B cell (primary cell): ENCODE measurements around the gene ZNF346. TPM values are rescaled to one million over a fixed set of nuclear protein-coding genes. Genes with fewer than 3 reads are reported as not detected.

Experiments
- ATAC-seq: fragments of 200-7000 bp; cut with Tn5 transposase; one replicate; pipeline ENCODE4 v1.10.0; 2021; ENCODE audit warnings: low read depth, mild to moderate bottlenecking, moderate number of reproducible peaks, moderate library complexity
- CTCF ChIA-PET: fragments of 350-600 bp; sonication (Branson Sonifier 250); formaldehyde crosslinking; loops from one replicate; lab custom pipeline; 2021; ENCODE audit warnings: antibody characterized with exemption, inconsistent platforms; lab: Charles Lee
- POLR2A ChIA-PET: fragments of 350-600 bp; sonication (Branson Sonifier 250); formaldehyde crosslinking; loops from one replicate; lab custom pipeline; 2021; ENCODE audit warnings: antibody characterized with exemption; lab: Charles Lee
- DNase-seq: peaks from one replicate; pipeline ENCODE4 v3.0.0; 2013
- H2AFZ ChIP-seq: 2 replicates; pipeline ENCODE4 v1.6.1; 2012; ENCODE audit warnings: mild to moderate bottlenecking, low read depth, low read length; ENCODE audit not compliant: insufficient read depth, poor library complexity, severe bottlenecking
- H3K27ac ChIP-seq, 2 donors: 1 replicate in 1 of 2; 2 replicates in 1 of 2; pipeline ENCODE4 v1.5.1; 2012 to 2013; ENCODE audit warnings: low read length in 2 of 2, mild to moderate bottlenecking in 2 of 2, moderate library complexity in 1 of 2
- H3K27me3 ChIP-seq, 4 experiments: fragments of 200-600 bp in 1 of 4; sonication (generic) in 1 of 4; replicated peaks in 1 of 4; 1 replicate in 2 of 4; 2 replicates in 2 of 4; pipeline versions ENCODE4 v1.6.1 to v1.7.0; 2013 to 2016; ENCODE audit warnings: low read length in 3 of 4, mild to moderate bottlenecking in 2 of 4, mixed read lengths in 1 of 4, moderate library complexity in 1 of 4; ENCODE audit not compliant: insufficient read depth in 4 of 4, control insufficient read depth in 3 of 4; ENCODE audit errors: control extremely low read depth in 1 of 4
- H3K36me3 ChIP-seq, 2 experiments: replicated peaks in 1 of 2; 1 replicate in 1 of 2; 2 replicates in 1 of 2; pipeline versions ENCODE4 v1.6.1 to v1.7.1; 2013; ENCODE audit warnings: low read length in 1 of 2; ENCODE audit not compliant: insufficient read depth in 2 of 2, control insufficient read depth in 1 of 2; ENCODE audit errors: control extremely low read depth in 1 of 2, extremely low read depth in 1 of 2
- H3K4me1 ChIP-seq, 2 donors: fragments of 200-600 bp in 1 of 2; sonication (generic) in 1 of 2; 1 replicate in 1 of 2; 2 replicates in 1 of 2; pipeline versions ENCODE4 v1.5.1 to v1.6.1; 2013 to 2017; ENCODE audit warnings: low read length in 2 of 2; ENCODE audit not compliant: control insufficient read depth in 2 of 2, insufficient read depth in 2 of 2
- H3K4me2 ChIP-seq: replicated peaks from 2 replicates; pipeline ENCODE3; 2012; ENCODE audit warnings: mild to moderate bottlenecking, low read depth, low read length; ENCODE audit not compliant: poor library complexity, severe bottlenecking
- H3K4me3 ChIP-seq, 5 experiments: fragments of 200-600 bp in 1 of 5; sonication (generic) in 1 of 5; 1 replicate in 3 of 5; 2 replicates in 2 of 5; pipeline versions ENCODE4 v1.5.1 to v1.7.0; 2011 to 2016; ENCODE audit warnings: low read length in 4 of 5, mild to moderate bottlenecking in 4 of 5, low read depth in 2 of 5, control low read depth in 1 of 5, moderate library complexity in 1 of 5; ENCODE audit not compliant: insufficient read depth in 1 of 5; ENCODE audit errors: control extremely low read depth in 1 of 5, extremely low read depth in 1 of 5
- H3K79me2 ChIP-seq: fragments of 200-600 bp; sonication (generic); one replicate; pipeline ENCODE4 v1.6.0; 2016; ENCODE audit warnings: low read length; ENCODE audit not compliant: control insufficient read depth, insufficient read depth
- H3K9ac ChIP-seq: fragments of 200-600 bp; sonication (generic); 2 replicates; pipeline ENCODE4 v1.6.1; 2017; ENCODE audit warnings: mild to moderate bottlenecking, low read length, moderate library complexity
- H3K9me3 ChIP-seq, 3 donors: one replicate each; pipeline versions ENCODE4 v1.6.1 to v1.7.1; 2013; ENCODE audit warnings: low read length in 2 of 3; ENCODE audit not compliant: control insufficient read depth in 2 of 3, insufficient read depth in 1 of 3; ENCODE audit errors: control extremely low read depth in 1 of 3
- H4K20me1 ChIP-seq: 2 replicates; pipeline ENCODE4 v1.6.0; 2012; ENCODE audit warnings: mild to moderate bottlenecking, low read length; ENCODE audit not compliant: insufficient read depth, control insufficient read depth, poor library complexity, severe bottlenecking
- H3K27ac Mint-ChIP-seq: one replicate; pipeline ENCODE4 v1.8.0; 2021; ENCODE audit warnings: mixed read lengths
- H3K27me3 Mint-ChIP-seq: one replicate; pipeline ENCODE4 v1.8.0; 2021; ENCODE audit warnings: mixed read lengths
- H3K4me1 Mint-ChIP-seq: one replicate; pipeline ENCODE4 v1.8.0; 2021; ENCODE audit warnings: mixed read lengths
- H3K4me3 Mint-ChIP-seq: one replicate; pipeline ENCODE4 v1.8.0; 2021; ENCODE audit warnings: mixed read lengths
- H3K9me3 Mint-ChIP-seq: one replicate; pipeline ENCODE4 v1.8.0; 2022; ENCODE audit warnings: mixed read lengths; ENCODE audit not compliant: insufficient read depth
- CTCF ChIP-seq: fragments of 200-600 bp; IDR thresholded peaks from one replicate; pipeline ENCODE4 v1.8.0; 2022; ENCODE audit warnings: antibody characterized with exemption, mild to moderate bottlenecking
- EZH2 ChIP-seq: IDR thresholded peaks from 2 replicates; pipeline ENCODE4 v1.6.1; 2012; ENCODE audit warnings: borderline replicate concordance, low read depth, mild to moderate bottlenecking, moderate library complexity, low read length; ENCODE audit not compliant: insufficient read depth, poor library complexity, severe bottlenecking
- WGBS: methylation state at CpG from one replicate; pipeline ENCODE4 v1.1.5; 2013; ENCODE audit warnings: missing lambda C conversion rate; ENCODE audit not compliant: insufficient coverage; 5-methylcytosine and 5-hydroxymethylcytosine counted together
- intact Hi-C: fragments of 100-400 bp; cut with micrococcal nuclease; formaldehyde crosslinking; loops from one replicate; pipeline ENCODE4 v1.10.0; 2022
- polyA plus RNA-seq: library from polyadenylated mRNA; depleted of rRNA; stranded (reverse); fragments of >200 nt; gene quantifications from 2 replicates; pipeline ENCODE4 v1.2.3, GENCODE V29; 2012
- total RNA-seq, 2 donors: library from RNA; stranded (reverse); fragments of 120-200 nt in 1 of 2; gene quantifications; 1 replicate in 1 of 2; 2 replicates in 1 of 2; pipeline versions ENCODE4 v1.2.3 to v1.2.4, GENCODE V29; 2013 to 2022

Gene ZNF346
- total and polyA plus RNA-seq, 2 donors (not counting 1 experiment from before 2014, with no cell fraction given) = 20.2 to 38.4 TPM

GRCh38 chr5:177093803-177094202, 71.3 kb downstream of the ZNF346 start:
- no peak for TF ChIP-seq CTCF
- no peak for TF ChIP-seq EZH2
- H3K9ac ChIP-seq = no peak overlapping the region
- 100% methylated on average over 1 of the region's 6 CpGs for WGBS
- H4K20me1 ChIP-seq = no peaks in the 10 kb centered on the region
- Mint-ChIP-seq H3K27me3 (no peaks in the 10 kb centered on the region), H3K9me3 (no peaks in the 10 kb centered on the region), H3K4me1 (no peaks in the 10 kb centered on the region), H3K4me3 (no peak overlapping the region), H3K27ac (no peak overlapping the region)
- H3K27ac ChIP-seq = no peak overlapping the region
- CTCF ChIA-PET = interaction anchor here (1.5 kb wide), 1 partner anchor 22 kb away, joined by 6 read pairs; no protein-coding TSS in a partner anchor
- ATAC-seq = no peak
- H3K4me1 ChIP-seq = no peaks in the 10 kb centered on the region
- H3K9me3 ChIP-seq = no peaks in the 10 kb centered on the region
- no peaks in the 10 kb centered on the region for H3K79me2 ChIP-seq
- peaks cover 0 to 3% (median 0%) of the 10 kb centered on the region in 4 experiments for H3K27me3 ChIP-seq
- H2AFZ ChIP-seq = no peak overlapping the region
- no peak overlapping the region for H3K4me2 ChIP-seq
- H3K4me3 ChIP-seq = no peak overlapping the region
- no peak for DNase-seq
- H3K36me3 ChIP-seq = no peaks in the 10 kb centered on the region
- POLR2A ChIA-PET = no interaction called here
- intact Hi-C loops = no loop called here

GRCh38 chr5:177094224-177095087, 72.0 kb downstream of the ZNF346 start:
- no peak overlapping the region for H3K9ac ChIP-seq
- no peaks in the 10 kb centered on the region for H4K20me1 ChIP-seq
- POLR2A ChIA-PET = no interaction called here
- intact Hi-C loops = no loop called here
- H3K27ac ChIP-seq = no peak overlapping the region
- 90% methylated on average over 10 of the region's 12 CpGs for WGBS
- H3K9me3 ChIP-seq = no peaks in the 10 kb centered on the region
- DNase-seq = no peak
- CTCF ChIA-PET = interaction anchor here (1.5 kb wide), 1 partner anchor 23 kb away, joined by 6 read pairs; no protein-coding TSS in a partner anchor
- H3K79me2 ChIP-seq = no peaks in the 10 kb centered on the region
- H3K4me2 ChIP-seq = no peak overlapping the region
- H3K27me3 ChIP-seq = no peaks in the 10 kb centered on the region
- Mint-ChIP-seq H3K27me3 (no peaks in the 10 kb centered on the region), H3K4me3 (no peak overlapping the region), H3K27ac (no peak overlapping the region), H3K4me1 (no peaks in the 10 kb centered on the region), H3K9me3 (no peaks in the 10 kb centered on the region)
- TF ChIP-seq EZH2 (no peak), CTCF (no peak)
- no peak for ATAC-seq
- no peak overlapping the region for H2AFZ ChIP-seq
- no peak overlapping the region for H3K4me3 ChIP-seq
- no peaks in the 10 kb centered on the region for H3K4me1 ChIP-seq
- no peaks in the 10 kb centered on the region for H3K36me3 ChIP-seq
